K562 (cell line): ENCODE measurements around the gene GPX1. TPM values are rescaled to one million over a fixed set of nuclear protein-coding genes. Genes with fewer than 3 reads are reported as not detected.

Source experiments
- ARNT ChIP-seq, 2 experiments: fragments of 450-650 bp; IDR thresholded peaks; 2 replicates each; pipeline ENCODE4 v1.6.1; 2016; ENCODE audit warnings: mild to moderate bottlenecking in 1 of 2
- BCOR ChIP-seq: fragments of 450-650 bp; IDR thresholded peaks from 2 replicates; pipeline ENCODE4 v1.6.1; 2016
- BRD9 ChIP-seq: fragments of 450-650 bp; IDR thresholded peaks from 2 replicates; pipeline ENCODE4 v1.6.1; 2018; ENCODE audit warnings: low read depth; ENCODE audit not compliant: partially characterized antibody
- CHD2 ChIP-seq: IDR thresholded peaks from 2 replicates; pipeline ENCODE4 v1.6.1; 2011; ENCODE audit warnings: low read depth, low read length
- DPF2 ChIP-seq: fragments of 450-650 bp; IDR thresholded peaks from 2 replicates; pipeline ENCODE4 v1.6.1; 2016
- GTF2F1 ChIP-seq: IDR thresholded peaks from 2 replicates; pipeline ENCODE4 v1.6.1; 2011; ENCODE audit warnings: low read depth, low read length, improper control_type of control experiment
- HDAC1 ChIP-seq, 2 experiments: fragments of 450-650 bp; IDR thresholded peaks; 2 replicates each; pipeline ENCODE4 v1.6.1; 2016 to 2017; ENCODE audit warnings: inconsistent platforms in 1 of 2, mild to moderate bottlenecking in 1 of 2, moderate library complexity in 1 of 2
- HDGF ChIP-seq: fragments of 450-650 bp; IDR thresholded peaks from 2 replicates; pipeline ENCODE4 v1.6.1; 2016
- HMG20A ChIP-seq: fragments of 450-650 bp; formaldehyde crosslinking; conservative IDR thresholded peaks from 2 replicates; pipeline ENCODE4 v1.4.0; 2020; ENCODE audit warnings: mild to moderate bottlenecking, mixed read lengths
- HOXB6 ChIP-seq: fragments of 250-450 bp; sonication (Bioruptor Pico); IDR thresholded peaks from 2 replicates; pipeline ENCODE4 v1.5.1; 2022; ENCODE audit warnings: mild to moderate bottlenecking, borderline replicate concordance
- KDM1A ChIP-seq, 2 experiments: fragments of 450-650 bp; IDR thresholded peaks; 2 replicates each; pipeline ENCODE4 v1.6.1; 2016; ENCODE audit warnings: mild to moderate bottlenecking in 2 of 2
- MAFF ChIP-seq: IDR thresholded peaks from 2 replicates; pipeline ENCODE4 v1.6.1; 2012; ENCODE audit warnings: low read length, improper control_type of control experiment
- MEF2D ChIP-seq: conservative IDR thresholded peaks from 2 replicates; pipeline ENCODE4 v1.6.1; 2016; ENCODE audit warnings: low read depth, missing genetic modification characterization, missing compliant biosample characterization
- RAD21 ChIP-seq, 2 experiments: fragments of 250-450 bp in 1 of 2; fragments of 450-650 bp in 1 of 2; sonication (Bioruptor Pico) in 1 of 2; formaldehyde crosslinking in 1 of 2; IDR thresholded peaks in 1 of 2; conservative IDR thresholded peaks in 1 of 2; 2 replicates each; pipeline versions ENCODE4 v1.4.0 to v1.8.0; 2020 to 2022; ENCODE audit warnings: mild to moderate bottlenecking in 2 of 2, moderate library complexity in 1 of 2
- SNRNP70 ChIP-seq: fragments of 200-400 bp; formaldehyde crosslinking; optimal IDR thresholded peaks from 2 replicates; pipeline ENCODE3; 2017; ENCODE audit warnings: low read depth, low read length
- SUPT5H ChIP-seq: fragments of 450-650 bp; IDR thresholded peaks from 2 replicates; pipeline ENCODE4 v1.6.1; 2016
- ZBTB17 ChIP-seq: fragments of 450-650 bp; formaldehyde crosslinking; IDR thresholded peaks from 2 replicates; pipeline ENCODE4 v1.4.0; 2020; ENCODE audit warnings: mild to moderate bottlenecking
- ZNF217 ChIP-seq: sonication (generic); formaldehyde crosslinking; IDR thresholded peaks from 2 replicates; pipeline ENCODE4 v1.8.0; 2022; ENCODE audit warnings: mild to moderate bottlenecking, missing genetic modification reagents
- ZNF311 ChIP-seq: fragments of 250-450 bp; sonication (Bioruptor Pico); IDR thresholded peaks from 2 replicates; pipeline ENCODE4 v1.4.0; 2020; ENCODE audit warnings: mild to moderate bottlenecking, moderate library complexity
- ZNF778 ChIP-seq: fragments of 450-650 bp; formaldehyde crosslinking; IDR thresholded peaks from 2 replicates; pipeline ENCODE4 v1.4.0; 2020; ENCODE audit warnings: mild to moderate bottlenecking, moderate library complexity
- ZNF79 ChIP-seq: fragments of 250-450 bp; sonication (Bioruptor Pico); IDR thresholded peaks from 2 replicates; pipeline ENCODE4 v1.4.0; 2020; ENCODE audit warnings: low read depth, mild to moderate bottlenecking, moderate library complexity
- polyA plus RNA-seq, 8 experiments: library from polyadenylated mRNA; depleted of rRNA in 4 of 8; stranded (reverse) in 5 of 8; unstranded in 3 of 8; fragments of >200 nt; fragmentation: Nextera tagmentation in 2 of 8; fragmentation: Illumina TruSeq in 1 of 8; extraction: Ambion mirVana in 2 of 8; extraction: Trizol in 1 of 8; gene quantifications; 2 replicates each; pipeline versions ENCODE4 v1.2.1 to v1.2.3, GENCODE V29; 2011 to 2014; ENCODE audit warnings: inconsistent platforms in 1 of 8, missing spikeins in 1 of 8
- total RNA-seq, 7 experiments: library from RNA; depleted of rRNA in 6 of 7; stranded (reverse); fragments of >200 nt in 6 of 7; fragmentation: Illumina TruSeq in 2 of 7; extraction: Trizol in 2 of 7; gene quantifications; 2 replicates each; pipeline versions ENCODE4 v1.2.1 to v1.2.3, GENCODE V29; 2011 to 2021; ENCODE audit warnings: low replicate concordance in 1 of 7
- TF ChIP-seq, protein P1 (sequence below): sonication (generic); formaldehyde crosslinking; IDR thresholded peaks from 2 replicates; pipeline ENCODE4 v1.8.0; 2022; ENCODE audit warnings: missing genetic modification reagents, mild to moderate bottlenecking, borderline replicate concordance
- TF ChIP-seq, protein P2 (sequence below): sonication (generic); formaldehyde crosslinking; IDR thresholded peaks from 2 replicates; pipeline ENCODE4 v1.5.0; 2020; ENCODE audit warnings: missing genetic modification reagents
- TF ChIP-seq, protein P3 (sequence below): fragments of 450-650 bp; IDR thresholded peaks from 2 replicates; pipeline ENCODE4 v1.6.1; 2016; ENCODE audit warnings: low read depth, mild to moderate bottlenecking, moderate library complexity
- TF ChIP-seq, protein P4 (sequence below): fragments of 450-650 bp; IDR thresholded peaks from 2 replicates; pipeline ENCODE4 v1.7.0; 2016; ENCODE audit warnings: borderline replicate concordance

GPX1 gene
- total and polyA plus RNA-seq, 9 of the 15 experiments (the other 6 are each of a cell fraction or from before 2014, with no cell fraction given): 0.08 to 1.3 (median 0.21) TPM; not detected in 5

DNA sequence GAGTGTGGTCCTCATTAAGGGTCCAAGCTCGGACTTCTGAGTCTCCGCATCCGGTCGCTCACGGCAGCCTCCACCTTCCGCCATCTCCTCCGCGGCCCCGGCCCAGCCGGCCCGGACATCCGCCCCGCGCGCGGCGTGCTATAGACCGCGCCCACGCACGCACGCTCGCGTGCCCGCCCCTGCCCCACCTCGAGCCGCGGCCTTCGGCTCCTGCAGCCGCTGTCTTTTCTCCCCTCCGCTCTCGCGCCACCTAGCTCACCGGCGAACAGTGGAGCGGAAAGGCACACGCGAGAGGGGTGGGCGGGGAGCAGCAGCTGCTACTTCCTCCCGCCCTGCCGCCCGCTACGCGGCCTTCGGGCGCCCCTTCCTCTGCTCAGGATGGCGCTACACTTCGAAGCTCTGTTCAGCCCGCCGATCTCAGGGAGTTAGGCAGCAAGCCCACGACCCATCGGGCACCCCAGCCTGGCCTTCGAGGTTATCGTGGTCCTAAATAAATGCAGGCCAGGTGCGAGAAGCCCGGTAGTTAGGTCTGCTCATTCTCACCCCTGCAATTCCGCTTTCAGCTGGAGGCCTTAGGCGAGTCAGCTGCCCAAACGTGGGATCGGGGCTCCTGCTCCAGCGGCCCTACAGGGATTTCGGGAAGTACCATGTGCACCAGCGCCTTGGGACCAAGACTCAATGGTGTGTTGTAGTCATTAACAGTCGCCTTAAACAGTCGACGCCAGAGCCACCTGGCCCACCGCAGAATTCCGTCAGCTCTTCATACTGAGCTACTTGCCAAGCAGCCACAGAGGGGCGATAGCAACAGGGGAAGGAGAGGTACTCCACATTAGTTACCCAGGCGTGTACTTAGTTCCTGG lies 18.0 kb downstream of the GPX1 start, which contains the start of gene USP4 (continued):
- no peak for TF ChIP-seq ZNF217 (CRISPR knock-in tag)
- no peak for TF ChIP-seq ZNF778 (CRISPR knock-in tag)
- peak in 1 of 2 experiments; percentile 26; a peak in 1 of 4 replicates for TF ChIP-seq ARNT (IDR thresholded peaks at IDR 0.05)
- peak; percentile 67; the same call in 1 of the 2 replicates for TF ChIP-seq CHD2
- TF ChIP-seq MAFF: no peak
- no peak for TF ChIP-seq HOXB6
- TF ChIP-seq, protein P1, sequence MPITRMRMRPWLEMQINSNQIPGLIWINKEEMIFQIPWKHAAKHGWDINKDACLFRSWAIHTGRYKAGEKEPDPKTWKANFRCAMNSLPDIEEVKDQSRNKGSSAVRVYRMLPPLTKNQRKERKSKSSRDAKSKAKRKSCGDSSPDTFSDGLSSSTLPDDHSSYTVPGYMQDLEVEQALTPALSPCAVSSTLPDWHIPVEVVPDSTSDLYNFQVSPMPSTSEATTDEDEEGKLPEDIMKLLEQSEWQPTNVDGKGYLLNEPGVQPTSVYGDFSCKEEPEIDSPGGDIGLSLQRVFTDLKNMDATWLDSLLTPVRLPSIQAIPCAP: peak; percentile 61; the same call in 1 of the 2 replicates
- TF ChIP-seq KDM1A (IDR thresholded peaks at IDR 0.05): no peak
- TF ChIP-seq RAD21 (CRISPR knock-in tag; conservative IDR thresholded peaks at IDR 0.05 in 1 of 2, IDR thresholded peaks at IDR 0.05 in 1 of 2): peak; percentile 64 to 80
- TF ChIP-seq ZNF311 (CRISPR knock-in tag): no peak
- no peak for TF ChIP-seq MEF2D
- TF ChIP-seq DPF2: no peak
- TF ChIP-seq BRD9: peak; percentile 60
- no peak for TF ChIP-seq GTF2F1
- no peak for TF ChIP-seq HDGF
- TF ChIP-seq, protein P2, sequence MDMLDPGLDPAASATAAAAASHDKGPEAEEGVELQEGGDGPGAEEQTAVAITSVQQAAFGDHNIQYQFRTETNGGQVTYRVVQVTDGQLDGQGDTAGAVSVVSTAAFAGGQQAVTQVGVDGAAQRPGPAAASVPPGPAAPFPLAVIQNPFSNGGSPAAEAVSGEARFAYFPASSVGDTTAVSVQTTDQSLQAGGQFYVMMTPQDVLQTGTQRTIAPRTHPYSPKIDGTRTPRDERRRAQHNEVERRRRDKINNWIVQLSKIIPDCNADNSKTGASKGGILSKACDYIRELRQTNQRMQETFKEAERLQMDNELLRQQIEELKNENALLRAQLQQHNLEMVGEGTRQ (CRISPR knock-in tag): no peak; the same call in 1 of the 2 replicates
- no peak for TF ChIP-seq ZNF79 (CRISPR knock-in tag)
- TF ChIP-seq HMG20A (CRISPR knock-in tag): no peak
- TF ChIP-seq, protein P3, sequence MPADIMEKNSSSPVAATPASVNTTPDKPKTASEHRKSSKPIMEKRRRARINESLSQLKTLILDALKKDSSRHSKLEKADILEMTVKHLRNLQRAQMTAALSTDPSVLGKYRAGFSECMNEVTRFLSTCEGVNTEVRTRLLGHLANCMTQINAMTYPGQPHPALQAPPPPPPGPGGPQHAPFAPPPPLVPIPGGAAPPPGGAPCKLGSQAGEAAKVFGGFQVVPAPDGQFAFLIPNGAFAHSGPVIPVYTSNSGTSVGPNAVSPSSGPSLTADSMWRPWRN: 0 out of 2 replicates have a peak, but pooled peaks have one; percentile 21
- peak in 1 of 2 experiments; percentile 72; a peak in 1 of 4 replicates for TF ChIP-seq HDAC1 (IDR thresholded peaks at IDR 0.05)
- peak; percentile 69 for TF ChIP-seq SUPT5H
- TF ChIP-seq BCOR: peak; percentile 23; the same call in 1 of the 2 replicates
- no peak for TF ChIP-seq SNRNP70
- TF ChIP-seq ZBTB17 (CRISPR knock-in tag): peak; percentile 56; the same call in 1 of the 2 replicates
- TF ChIP-seq, protein P4, sequence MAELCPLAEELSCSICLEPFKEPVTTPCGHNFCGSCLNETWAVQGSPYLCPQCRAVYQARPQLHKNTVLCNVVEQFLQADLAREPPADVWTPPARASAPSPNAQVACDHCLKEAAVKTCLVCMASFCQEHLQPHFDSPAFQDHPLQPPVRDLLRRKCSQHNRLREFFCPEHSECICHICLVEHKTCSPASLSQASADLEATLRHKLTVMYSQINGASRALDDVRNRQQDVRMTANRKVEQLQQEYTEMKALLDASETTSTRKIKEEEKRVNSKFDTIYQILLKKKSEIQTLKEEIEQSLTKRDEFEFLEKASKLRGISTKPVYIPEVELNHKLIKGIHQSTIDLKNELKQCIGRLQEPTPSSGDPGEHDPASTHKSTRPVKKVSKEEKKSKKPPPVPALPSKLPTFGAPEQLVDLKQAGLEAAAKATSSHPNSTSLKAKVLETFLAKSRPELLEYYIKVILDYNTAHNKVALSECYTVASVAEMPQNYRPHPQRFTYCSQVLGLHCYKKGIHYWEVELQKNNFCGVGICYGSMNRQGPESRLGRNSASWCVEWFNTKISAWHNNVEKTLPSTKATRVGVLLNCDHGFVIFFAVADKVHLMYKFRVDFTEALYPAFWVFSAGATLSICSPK: no peak
